Measurements from ENCODE around the gene MSMP.

- TF ChIP-seq POLR2AphosphoS5 (IDR thresholded peaks at IDR 0.05; ENCODE audit: low read depth), result no peak
- no peak for TF ChIP-seq CTCF (conservative IDR thresholded peaks at IDR 0.05; ENCODE audit: low read depth in 2 of 2)
- no peak for TF ChIP-seq EZH2phosphoT487 (IDR thresholded peaks at IDR 0.05; ENCODE audit: unreplicated experiment)
- no peak for TF ChIP-seq CREB1 (CRISPR knock-in tag; IDR thresholded peaks at IDR 0.05; ENCODE audit: low read depth)
- no peak for TF ChIP-seq EZH2 (IDR thresholded peaks at IDR 0.05; ENCODE audit: low read depth, unreplicated experiment)
- no peak for TF ChIP-seq REST (IDR thresholded peaks at IDR 0.05; ENCODE audit: unreplicated experiment)
Observed at GRCh38 chr9:35778496-35778895, 24.4 kb upstream of the MSMP start.

All from GM23338 (cell line).